SKM-1 treated with dmso at 0.1 percent for 144 hours (cell line): Measurements from ENCODE around the gene BAK1.
A peak's percentile ranks its signal among the peaks of the same experiment; 100 is the strongest.

Experiments
- DNase-seq: peaks from one replicate; lab custom pipeline; 2025; ENCODE audit not compliant: unreplicated experiment; lab: John Stamatoyannopoulos, UW

Gene BAK1

GRCh38 chr6:33588894-33589293 is 8.8 kb upstream of the BAK1 start:
- no peak for DNase-seq

DNA sequence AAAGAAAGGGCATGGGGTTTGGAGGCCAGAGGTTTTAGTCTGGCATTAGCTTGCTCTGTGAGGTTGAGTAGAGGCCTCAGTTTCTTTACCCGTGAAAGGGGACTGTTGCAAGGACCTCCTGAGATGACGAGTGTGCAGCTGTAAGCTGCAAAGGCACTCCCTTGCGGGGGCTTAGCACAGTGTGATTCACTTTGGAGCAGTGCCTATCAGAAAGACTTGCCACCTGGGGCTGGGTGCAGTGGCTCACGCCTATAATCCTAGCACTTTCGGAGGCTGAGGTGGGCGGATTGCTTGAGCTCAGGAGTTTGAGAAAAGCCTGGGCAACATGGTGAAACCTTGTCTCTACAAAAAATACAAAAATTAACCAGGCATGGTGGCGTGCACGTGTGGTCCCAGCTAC is 7.5 kb upstream of the BAK1 start:
- no peak for DNase-seq

- no peak for DNase-seq
These were observed 6.1 kb upstream of the BAK1 start for GRCh38 chr6:33586108-33586640.

GRCh38 chr6:33585403-33586107 is 5.5 kb upstream of the BAK1 start:
- peak; percentile 60 for DNase-seq

GRCh38 chr6:33584700-33585402 is 4.8 kb upstream of the BAK1 start:
- DNase-seq = no peak

GRCh38 chr6:33583591-33584155 is 3.6 kb upstream of the BAK1 start:
- no peak for DNase-seq

DNA sequence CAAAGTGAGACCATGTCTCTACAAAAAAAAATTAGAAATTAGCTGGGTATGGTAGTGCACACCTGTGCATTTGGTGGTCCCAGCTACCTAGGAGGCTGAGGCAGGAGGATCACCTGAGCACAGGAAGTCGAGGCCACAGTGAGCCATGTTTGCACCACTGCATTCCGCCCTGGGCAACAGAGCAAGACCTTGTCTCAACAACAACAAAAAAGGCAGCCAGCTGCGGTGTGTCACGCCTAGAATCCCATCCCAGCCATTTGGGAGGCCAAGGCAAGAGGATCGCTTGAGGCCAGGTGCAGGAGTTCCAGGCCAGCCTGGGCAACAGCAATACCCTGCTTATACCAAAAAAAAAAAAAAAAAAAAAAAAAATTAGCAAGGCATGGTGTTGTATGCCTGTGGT is 1.1 kb upstream of the BAK1 start:
- no peak for DNase-seq

- no peak for DNase-seq
These were observed 1.5 kb downstream of the BAK1 start for GRCh38 chr6:33578588-33579011.

DNA sequence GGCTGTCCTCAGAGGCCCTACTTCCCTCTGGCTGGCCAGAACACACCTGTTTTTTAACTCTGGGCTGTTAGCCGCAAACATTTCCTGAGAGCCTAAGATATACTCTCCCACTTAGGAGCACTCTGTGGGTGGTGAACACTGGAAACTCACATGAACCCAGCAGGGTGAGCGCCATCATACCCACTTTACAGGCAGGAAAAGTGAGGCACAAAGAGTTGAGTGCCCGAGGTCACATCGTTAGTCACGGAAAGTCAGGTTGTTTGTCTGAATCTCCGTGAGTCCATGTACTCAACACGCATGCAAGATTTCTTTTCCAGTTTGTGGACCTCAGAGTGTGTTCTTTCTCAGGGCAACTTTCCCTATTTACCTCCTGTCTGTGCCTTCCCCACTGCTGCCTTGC is 1.9 kb downstream of the BAK1 start:
- no peak for DNase-seq

- DNase-seq = no peak
These were observed 2.4 kb downstream of the BAK1 start for GRCh38 chr6:33577718-33578117.

- peak; percentile 28 for DNase-seq
These were observed 3.0 kb downstream of the BAK1 start for GRCh38 chr6:33577106-33577535.

- no peak for DNase-seq
These were observed 3.4 kb downstream of the BAK1 start for GRCh38 chr6:33576668-33577067.

DNA sequence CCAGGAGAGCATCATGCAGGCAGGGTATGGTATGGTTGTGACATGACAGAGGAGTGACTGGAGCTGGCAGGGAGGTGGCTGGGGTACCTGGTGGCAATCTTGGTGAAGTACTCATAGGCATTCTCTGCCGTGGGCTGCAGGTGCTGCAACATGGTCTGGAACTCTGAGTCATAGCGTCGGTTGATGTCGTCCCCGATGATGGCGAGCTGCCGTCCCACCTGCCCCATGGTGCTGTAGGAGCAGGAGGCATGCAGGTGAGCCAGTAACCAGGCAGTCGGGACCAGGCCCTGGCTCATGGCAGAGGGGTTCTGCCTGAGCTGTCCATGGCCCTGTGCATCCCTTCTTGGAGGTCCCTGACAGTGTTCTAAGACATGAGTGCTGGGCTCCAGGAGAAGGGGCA is 4.9 kb downstream of the BAK1 start:
- no peak for DNase-seq

- no peak for DNase-seq
These were observed 8.3 kb downstream of the BAK1 start for GRCh38 chr6:33571637-33572316.

GRCh38 chr6:33570806-33571636 is 9.1 kb downstream of the BAK1 start:
- DNase-seq = peak; percentile 67

DNA sequence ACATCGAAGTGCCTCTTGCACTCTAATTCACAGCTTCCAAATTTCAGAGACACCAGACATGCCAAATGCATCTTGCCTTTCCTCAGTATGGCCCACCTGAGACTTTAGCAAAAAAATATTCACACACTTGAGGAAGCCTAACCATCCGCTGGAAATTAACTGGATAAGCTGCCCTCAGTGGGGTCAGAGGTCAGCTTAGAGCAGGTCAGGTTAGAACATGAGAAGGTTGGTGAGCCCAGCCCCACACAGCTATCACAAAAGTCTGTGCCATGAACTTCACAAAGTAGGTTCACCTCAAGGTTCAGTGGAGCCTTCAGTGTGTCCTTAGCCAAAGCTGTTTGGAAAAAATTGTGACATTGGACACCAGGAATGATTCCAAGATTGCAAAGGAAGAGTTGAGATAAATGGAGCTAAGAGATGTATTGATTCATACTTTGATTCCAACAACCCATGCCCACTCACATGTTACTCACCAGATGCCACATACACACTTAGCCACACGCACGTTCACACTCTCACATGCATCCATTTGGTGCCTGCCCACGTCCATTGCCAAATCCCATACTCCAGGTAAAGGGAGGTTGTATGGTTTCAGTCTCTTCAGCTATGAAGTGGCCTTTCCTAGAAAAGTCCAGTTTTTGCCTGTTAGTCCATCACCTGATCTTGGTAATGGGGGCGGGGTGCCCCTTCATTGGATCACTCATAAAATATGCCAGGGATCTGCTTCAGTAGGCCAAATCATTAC is 11.1 kb downstream of the BAK1 start:
- no peak for DNase-seq

GRCh38 chr6:33567836-33568235 is 12.2 kb downstream of the BAK1 start:
- DNase-seq = no peak

GRCh38 chr6:33566182-33567084 is 13.6 kb downstream of the BAK1 start:
- DNase-seq = no peak

DNA sequence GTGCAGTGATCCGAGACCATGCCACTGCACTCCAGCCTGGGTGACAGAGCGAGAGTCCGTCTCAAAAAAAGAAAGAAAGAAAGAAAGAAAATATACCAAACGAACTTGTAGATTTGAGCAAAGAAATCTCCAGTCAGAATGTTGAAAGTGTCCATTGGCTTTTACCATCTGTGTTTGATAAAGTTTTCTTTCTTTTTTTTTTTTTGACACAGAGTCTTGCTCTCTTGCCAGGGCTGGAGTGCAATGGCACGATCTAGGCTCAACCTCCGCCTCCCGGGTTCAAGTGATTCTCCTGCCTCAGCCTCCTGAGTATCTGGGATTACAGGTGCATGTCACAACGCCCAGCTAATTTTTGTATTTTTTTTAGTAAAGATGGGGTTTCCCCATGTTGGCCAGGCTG is 21.3 kb downstream of the BAK1 start:
- DNase-seq = no peak
